Daoy (cell line): ENCODE results near the gene DDX21. TPM values are rescaled to one million over a fixed set of nuclear protein-coding genes. Genes with fewer than 3 reads are reported as not detected.
"Not testable (repeated sequence)": the region's sequence is repeated elsewhere in the genome, so short reads cannot be mapped to it uniquely, and the experiment has no call there.

Experiments
- DNase-seq: peaks from one replicate; pipeline ENCODE4 v3.0.0-alpha.2; 2015; ENCODE audit warnings: low read depth
- total RNA-seq: library from RNA; depleted of rRNA; stranded (reverse); fragments of >200 nt; shearing (Covaris generic); gene quantifications from 2 replicates; pipeline ENCODE4 v1.2.3, GENCODE V29; 2014; rRNA removed

Gene DDX21
- total RNA-seq, 1 experiment from 2014 or later: 174 TPM

- peak; percentile 96 for DNase-seq
These were observed 32.8 kb downstream of the DDX21 start, which contains the start of gene KIFBP for GRCh38 chr10:68988530-68989316. Gene KIFBP, plus strand, starts transcription at chr10:68988803. Its CDS starts 30 bp downstream, at chr10:68988833.

DNA sequence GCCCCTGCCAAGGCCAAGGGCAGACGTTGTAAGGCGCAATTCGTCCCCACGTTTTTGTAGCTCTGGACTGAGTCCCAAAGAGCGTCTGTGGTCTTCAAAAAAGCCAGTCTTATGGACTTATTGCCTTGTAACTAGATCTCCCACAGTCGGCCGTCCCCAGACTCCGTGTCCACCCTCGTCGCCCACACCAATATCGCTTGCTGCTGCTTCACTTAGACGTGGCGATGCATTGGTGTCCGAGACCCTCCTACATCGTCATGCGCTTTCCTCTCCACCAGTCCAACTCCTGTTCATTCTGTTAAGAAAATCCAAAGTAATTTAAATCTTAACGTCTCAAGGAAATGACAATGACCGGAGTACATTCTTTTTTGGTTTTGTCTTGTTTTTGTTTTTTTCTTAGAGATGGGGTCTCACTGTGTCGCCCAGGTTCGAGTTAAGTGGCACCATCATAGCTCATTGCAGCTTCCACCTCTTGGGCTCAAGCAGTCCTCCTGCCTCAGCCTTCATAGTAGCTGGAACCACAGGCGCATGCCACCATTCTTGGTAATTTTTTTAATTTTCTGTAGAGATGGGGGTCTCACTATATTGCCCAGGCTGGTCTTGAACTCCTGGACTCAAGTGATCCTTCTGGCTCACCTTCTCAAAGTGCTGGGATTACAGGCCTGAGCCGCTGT is 33.5 kb downstream of the DDX21 start:
- no peak for DNase-seq

GRCh38 chr10:68992636-68993440 is 36.9 kb downstream of the DDX21 start:
- peak; percentile 10 for DNase-seq

- DNase-seq: no peak
These were observed 41.2 kb downstream of the DDX21 start for GRCh38 chr10:68997211-68997610.

DNA sequence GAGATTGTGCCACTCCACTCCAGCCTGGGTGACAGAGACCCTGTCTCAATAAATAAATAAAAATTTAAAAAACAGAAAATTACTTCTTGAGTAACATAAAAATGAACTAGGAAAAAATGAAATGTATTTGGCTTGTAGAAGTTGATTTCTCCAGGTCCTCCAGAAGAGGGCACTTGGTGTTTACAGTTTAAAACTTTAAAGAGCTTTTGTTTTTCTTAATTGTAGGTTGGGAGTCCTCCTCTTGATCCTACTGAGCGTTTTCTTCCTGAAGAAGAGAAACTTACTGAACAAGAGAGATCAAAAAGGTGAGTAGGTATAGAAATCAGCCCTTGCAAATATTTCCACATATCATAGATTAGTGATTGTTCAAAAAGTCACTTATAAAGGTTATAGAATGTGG is 48.9 kb downstream of the DDX21 start:
- peak; percentile 4 for DNase-seq

- DNase-seq: no peak
These were observed 49.9 kb downstream of the DDX21 start for GRCh38 chr10:69005704-69006485.

GRCh38 chr10:69007260-69007659 is 51.3 kb downstream of the DDX21 start:
- DNase-seq: no peak

DNA sequence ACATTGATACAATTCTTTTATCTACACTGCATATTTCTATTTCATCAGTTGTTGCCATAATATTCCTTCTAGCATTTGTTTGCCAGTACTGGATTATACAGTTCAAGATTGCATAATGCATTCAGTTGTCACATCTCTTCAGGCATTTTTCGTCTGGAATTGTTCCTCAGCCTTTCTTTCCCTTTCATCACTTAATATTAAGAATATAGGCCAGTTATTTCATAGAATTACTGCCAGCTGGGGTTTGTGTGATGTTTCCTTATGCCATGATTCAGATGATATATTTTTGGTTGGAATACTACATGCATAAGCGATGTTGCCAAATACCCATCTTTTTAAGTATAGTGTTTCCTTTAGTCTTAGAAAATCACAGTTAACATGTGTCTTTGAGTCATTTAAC is 53.4 kb downstream of the DDX21 start:
- DNase-seq: no peak

DNA sequence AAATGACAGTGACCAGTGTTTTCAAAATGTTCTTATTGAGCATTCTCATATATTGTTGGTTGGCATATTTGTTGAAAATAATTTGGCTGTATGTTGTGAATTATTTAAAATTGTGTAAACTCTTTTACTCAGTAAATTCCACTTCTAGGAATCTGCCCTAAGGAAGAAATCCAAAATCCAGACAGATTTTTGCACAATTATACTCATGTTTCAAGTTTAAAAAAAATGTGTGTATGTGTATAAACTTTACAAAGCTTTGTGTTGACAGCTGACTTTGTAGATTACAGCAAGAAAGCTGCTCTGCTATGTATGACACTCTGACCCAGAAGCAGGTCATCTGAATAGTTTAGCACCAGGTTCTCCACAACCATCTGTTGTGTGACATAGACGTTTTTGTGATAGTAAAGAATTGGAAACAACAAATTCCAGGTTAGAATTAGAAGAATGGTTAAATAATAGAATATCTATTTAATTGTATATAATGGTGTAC is 54.2 kb downstream of the DDX21 start:
- no peak for DNase-seq

GRCh38 chr10:69012778-69013177 is 56.8 kb downstream of the DDX21 start:
- DNase-seq: not testable (repeated sequence)

- DNase-seq: no peak
These were observed 58.2 kb downstream of the DDX21 start for GRCh38 chr10:69014171-69014570.

GRCh38 chr10:69018613-69019012 is 62.6 kb downstream of the DDX21 start:
- DNase-seq: no peak

DNA sequence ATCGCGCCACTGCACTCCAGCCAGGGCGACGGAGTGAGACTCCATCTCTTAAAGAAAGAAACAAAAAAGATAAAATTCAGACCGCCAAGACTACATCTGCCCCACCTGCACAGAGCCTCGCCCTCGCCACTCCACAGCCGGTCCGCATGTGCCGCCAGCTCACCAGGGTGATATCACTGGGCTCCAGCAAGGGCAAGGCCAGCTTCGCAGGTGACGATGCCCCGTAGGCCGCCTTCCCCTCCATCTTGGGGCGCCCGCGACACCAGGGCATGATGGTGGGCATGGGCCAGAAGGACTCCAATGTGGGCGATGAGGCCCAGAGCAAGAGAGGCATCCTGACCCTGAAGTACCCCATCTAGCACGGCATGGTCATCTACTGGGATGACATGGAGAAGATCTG is 66.6 kb downstream of the DDX21 start:
- DNase-seq: no peak

- no peak for DNase-seq
These were observed 69.5 kb downstream of the DDX21 start for GRCh38 chr10:69025370-69025896.

DNA sequence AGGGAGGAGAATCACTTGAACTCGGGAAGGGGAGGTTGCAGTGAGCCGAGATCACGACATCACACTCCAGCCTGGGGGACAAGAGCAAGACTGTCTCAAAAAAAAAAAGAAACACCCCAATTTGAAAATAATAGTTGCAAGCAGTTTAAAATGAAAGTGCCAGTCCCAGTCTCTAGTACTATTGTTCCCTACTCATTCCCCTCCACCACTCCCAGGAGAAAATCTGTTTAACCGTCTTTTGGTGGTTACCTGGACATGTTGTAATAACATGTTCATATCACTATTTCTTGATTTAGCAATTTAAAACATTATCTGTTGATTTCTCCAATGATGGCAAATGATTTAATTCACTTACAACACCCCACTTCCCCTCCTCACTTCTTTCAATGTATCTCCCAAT is 77.3 kb downstream of the DDX21 start:
- DNase-seq: no peak

Other genes starting within 250 kb of the DDX21 start
- gene CCAR1, start 234.9 kb upstream of the DDX21 start, total RNA-seq: 35.6 and 66.6 TPM in 2 replicates
- gene STOX1, start 128.6 kb upstream of the DDX21 start, total RNA-seq: 0.80 and 3.0 TPM in 2 replicates
- 44.9 and 47.9 TPM in 2 replicates for gene DDX50, start 54.9 kb upstream of the DDX21 start, total RNA-seq
- gene KIFBP, start 32.6 kb downstream of the DDX21 start, total RNA-seq: 27.3 and 32.1 TPM in 2 replicates
- gene SRGN, start 131.9 kb downstream of the DDX21 start, total RNA-seq: 8.3 and 11.5 TPM in 2 replicates
- gene VPS26A, start 168.0 kb downstream of the DDX21 start, total RNA-seq: 21.7 and 32.5 TPM in 2 replicates
- gene SUPV3L1, start 224.1 kb downstream of the DDX21 start, total RNA-seq: 23.0 and 24.9 TPM in 2 replicates